ENCODE data around the gene NFATC1.
"Not testable (repeated sequence)": the region's sequence is repeated elsewhere in the genome, so short reads cannot be mapped to it uniquely, and the experiment has no call there.

NFATC1 gene

DNA sequence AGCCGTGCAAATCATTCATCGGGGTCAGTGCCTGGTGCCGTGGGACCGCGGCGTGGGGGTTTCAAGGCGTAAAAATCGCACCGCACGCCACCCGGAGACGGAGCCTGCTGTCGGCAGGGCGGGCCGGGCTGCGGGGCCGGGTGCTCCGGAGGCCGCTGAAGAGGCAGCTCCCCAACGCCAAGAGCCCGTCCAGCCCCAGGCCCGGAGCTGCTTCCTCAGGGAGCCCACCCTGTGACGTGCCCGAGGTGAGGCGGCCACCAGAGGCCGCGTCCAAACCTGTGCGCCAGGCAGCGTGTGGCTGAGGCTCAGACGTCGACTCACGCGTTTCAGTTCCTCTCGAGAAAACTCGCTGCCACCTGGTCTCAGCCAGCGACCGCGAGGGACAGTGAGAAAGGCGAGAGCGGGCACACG is 98.1 kb downstream of the NFATC1 start:
- DNase-seq = peak; percentile 8
- CTCF ChIA-PET = no interaction called here
- peaks cover 50% of the 10 kb centered on the region for H3K36me3 Mint-ChIP-seq
- peaks cover 26% of the 10 kb centered on the region for H3K9me3 Mint-ChIP-seq
- peaks cover 21% of the 10 kb centered on the region for H3K4me1 Mint-ChIP-seq
- H3K27me3 Mint-ChIP-seq = no peaks in the 10 kb centered on the region
- no peak overlapping the region for H3K4me3 Mint-ChIP-seq
- H3K27ac Mint-ChIP-seq = no peak overlapping the region

- CTCF ChIA-PET = no interaction called here
- Mint-ChIP-seq H3K4me3 (no peak overlapping the region), H3K36me3 (peaks cover 59% of the 10 kb centered on the region), H3K27me3 (no peaks in the 10 kb centered on the region), H3K9me3 (peaks cover 37% of the 10 kb centered on the region), H3K27ac (no peak overlapping the region), H3K4me1 (peaks cover 17% of the 10 kb centered on the region)
- DNase-seq = peak; percentile 15
Observed at GRCh38 chr18:79494936-79495335, 99.2 kb downstream of the NFATC1 start.

DNA sequence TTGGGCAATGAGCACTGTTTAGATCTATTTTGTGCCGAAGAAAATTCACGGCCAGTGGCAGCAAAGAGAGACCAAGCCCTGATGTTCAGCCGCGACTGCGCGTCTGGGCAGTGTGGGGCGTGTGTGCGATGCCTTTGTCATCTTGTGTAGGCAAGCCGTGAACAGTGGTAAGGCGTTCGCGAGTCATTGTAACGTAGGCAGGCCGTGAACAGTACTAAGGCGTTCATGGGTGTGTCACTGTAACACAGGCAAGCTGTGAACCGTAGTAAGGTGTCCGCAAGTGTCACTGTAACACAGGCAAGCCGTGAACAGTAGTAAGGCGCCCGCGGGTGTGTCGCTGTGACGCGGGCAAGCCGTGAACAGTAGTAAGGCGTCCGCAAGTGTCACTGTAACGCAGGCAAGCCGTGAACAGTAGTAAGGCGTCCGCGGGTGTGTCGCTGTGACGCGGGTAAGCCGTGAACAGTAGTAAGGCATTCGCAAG is 99.9 kb downstream of the NFATC1 start:
- Mint-ChIP-seq H3K4me3 (no peak overlapping the region), H3K27ac (no peak overlapping the region), H3K27me3 (no peaks in the 10 kb centered on the region), H3K36me3 (peaks cover 64% of the 10 kb centered on the region), H3K4me1 (peaks cover 17% of the 10 kb centered on the region), H3K9me3 (peaks cover 41% of the 10 kb centered on the region)
- DNase-seq = peak; percentile 5
- CTCF ChIA-PET = no interaction called here

DNA sequence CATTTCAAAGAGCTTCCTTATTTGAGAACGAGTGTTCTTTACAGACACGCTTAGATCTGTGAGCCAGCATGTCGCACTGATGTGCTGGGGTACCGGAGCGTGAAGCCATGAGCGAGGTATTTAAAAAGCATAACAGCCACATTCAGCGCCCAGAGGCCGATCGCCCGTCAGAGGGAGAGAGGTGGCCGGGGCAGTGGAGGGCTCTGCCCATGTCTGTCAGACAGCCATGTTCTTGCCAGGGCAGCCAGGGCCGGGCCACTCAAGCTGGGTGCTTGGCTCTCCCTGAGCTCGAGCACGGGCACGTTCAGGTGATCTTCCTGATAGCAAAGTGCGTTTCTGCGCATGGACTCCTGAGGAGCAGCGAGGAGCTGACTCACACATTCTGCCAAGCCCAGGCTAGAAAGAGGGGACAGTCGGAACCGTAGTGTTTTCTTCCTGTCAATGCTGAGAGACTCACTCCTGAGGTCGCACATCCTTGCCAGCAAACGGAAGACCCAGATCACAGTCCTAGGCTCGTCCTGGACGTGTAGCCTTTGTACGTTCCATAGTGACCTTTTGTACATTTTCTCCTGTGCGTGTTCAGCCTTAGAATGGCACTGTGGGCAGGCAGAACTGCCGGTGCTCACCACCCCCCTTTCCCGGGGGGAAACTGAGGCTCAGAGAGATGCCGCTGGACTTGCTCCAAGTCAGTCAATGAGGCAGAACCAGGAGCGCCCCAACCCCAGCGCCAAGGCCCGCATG is 100.7 kb downstream of the NFATC1 start:
- Mint-ChIP-seq H3K9me3 (peaks cover 41% of the 10 kb centered on the region), H3K4me1 (peaks cover 12% of the 10 kb centered on the region), H3K36me3 (peaks cover 60% of the 10 kb centered on the region), H3K27ac (no peak overlapping the region), H3K4me3 (no peak overlapping the region), H3K27me3 (no peaks in the 10 kb centered on the region)
- CTCF ChIA-PET = no interaction called here
- DNase-seq = peak; percentile 19

DNA sequence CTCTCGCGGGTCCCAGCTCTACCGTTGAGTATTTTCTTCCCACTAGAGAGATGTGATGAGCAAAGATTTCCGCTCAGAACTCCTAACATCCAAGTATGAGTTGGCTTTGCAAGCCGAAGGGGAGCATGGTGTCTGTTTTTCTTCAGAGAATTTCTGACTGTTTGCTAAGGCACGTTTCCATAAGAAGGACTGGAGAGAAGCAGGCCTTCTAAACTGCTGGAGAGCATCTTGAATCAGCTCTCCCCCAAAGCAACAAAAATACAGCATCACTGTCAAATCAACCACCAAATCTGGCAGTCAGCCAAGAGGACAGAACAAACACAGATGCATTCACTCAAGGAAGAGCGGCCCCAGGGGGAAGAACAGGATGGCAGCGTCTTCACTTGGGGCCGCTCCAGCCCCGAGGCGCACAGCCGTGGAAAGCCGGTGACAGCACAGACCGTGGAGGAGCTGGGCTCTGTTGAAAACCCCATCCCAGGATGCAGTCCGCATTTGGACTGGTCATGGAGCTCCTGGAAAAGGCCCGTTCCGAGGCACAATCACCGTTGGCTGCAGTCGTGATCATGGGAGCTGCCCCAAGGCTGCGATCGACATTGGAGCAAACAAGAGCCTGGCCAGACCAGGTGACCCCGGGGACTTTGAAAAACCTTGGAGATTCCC is 101.4 kb downstream of the NFATC1 start:
- Mint-ChIP-seq H3K4me3 (no peak overlapping the region), H3K4me1 (peaks cover 7% of the 10 kb centered on the region), H3K27ac (no peak overlapping the region), H3K9me3 (peaks cover 41% of the 10 kb centered on the region), H3K36me3 (peaks cover 57% of the 10 kb centered on the region), H3K27me3 (no peaks in the 10 kb centered on the region)
- DNase-seq = peak; percentile 11
- CTCF ChIA-PET = no interaction called here

DNA sequence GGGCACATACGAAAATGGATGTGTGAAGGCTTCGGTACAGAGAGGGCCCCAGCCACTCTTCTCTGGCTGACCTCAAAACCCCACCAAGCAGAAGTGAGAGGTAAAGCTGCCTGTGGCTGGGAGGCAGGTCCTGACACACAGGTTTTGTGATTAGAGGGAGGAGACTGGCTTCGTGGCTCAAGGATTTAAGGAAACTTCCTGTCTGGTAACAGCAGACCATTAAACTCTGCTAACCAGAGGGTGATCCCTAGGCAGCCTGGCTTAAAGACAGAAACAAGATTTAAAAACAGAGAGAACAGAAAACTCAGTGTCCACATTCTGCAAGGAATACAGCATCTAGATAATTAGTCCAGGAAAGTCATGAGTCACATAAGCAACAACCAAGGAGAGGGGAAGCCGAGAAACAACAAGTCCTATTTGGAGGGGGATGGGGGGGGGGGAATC is 101.9 kb downstream of the NFATC1 start:
- Mint-ChIP-seq H3K9me3 (peaks cover 41% of the 10 kb centered on the region), H3K36me3 (peaks cover 55% of the 10 kb centered on the region), H3K27me3 (no peaks in the 10 kb centered on the region), H3K4me1 (peaks cover 9% of the 10 kb centered on the region), H3K27ac (no peak overlapping the region), H3K4me3 (no peak overlapping the region)
- CTCF ChIA-PET = no interaction called here
- DNase-seq = no peak

DNA sequence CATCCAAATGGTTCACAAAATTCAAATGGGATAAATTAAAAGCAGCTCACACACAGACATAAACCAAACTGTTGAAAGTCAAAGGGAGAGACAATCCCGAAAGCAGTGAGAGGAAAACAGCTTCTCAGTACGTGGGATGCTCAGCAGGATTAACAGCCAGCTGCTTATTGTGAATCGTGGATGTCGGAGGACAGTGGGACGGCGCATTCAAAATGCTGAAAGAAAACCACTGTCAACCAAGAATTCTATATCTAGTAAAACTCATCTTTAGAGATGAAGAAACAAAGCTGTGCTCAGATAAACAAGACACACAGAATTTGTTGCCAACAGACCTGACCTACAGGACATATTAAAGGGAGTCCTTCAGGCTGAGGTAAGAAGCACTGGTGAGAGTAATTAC is 102.9 kb downstream of the NFATC1 start:
- peaks cover 53% of the 10 kb centered on the region for H3K36me3 Mint-ChIP-seq

DNA sequence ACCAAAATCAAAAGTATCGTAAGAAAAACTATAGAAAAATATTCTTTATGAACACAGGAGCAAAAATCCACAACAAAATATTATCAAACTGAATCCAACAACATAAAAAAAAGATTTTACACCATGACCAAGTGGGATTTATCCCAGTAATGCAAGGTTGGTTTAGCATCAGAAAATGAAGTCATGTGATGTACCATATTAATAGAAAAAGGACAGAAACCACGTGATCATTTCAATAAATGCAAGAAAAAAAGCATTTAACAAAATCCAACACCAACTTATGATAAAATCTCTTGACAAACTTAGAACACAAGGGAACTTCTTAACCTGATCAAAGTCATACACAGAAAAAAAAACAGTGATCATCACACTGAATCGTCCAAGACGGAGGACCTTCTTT is 105.3 kb downstream of the NFATC1 start:
- Mint-ChIP-seq H3K4me1 (peaks cover 23% of the 10 kb centered on the region), H3K4me3 (no peak overlapping the region), H3K36me3 (peaks cover 43% of the 10 kb centered on the region), H3K27ac (no peak overlapping the region), H3K27me3 (no peaks in the 10 kb centered on the region), H3K9me3 (peaks cover 38% of the 10 kb centered on the region)
- CTCF ChIA-PET = no interaction called here
- no peak for DNase-seq

More for the DNA sequence above, 102.9 kb downstream of the NFATC1 start:
- H3K4me3 Mint-ChIP-seq = no peak overlapping the region
- CTCF ChIA-PET = no interaction called here
- H3K27ac Mint-ChIP-seq = no peak overlapping the region
- H3K4me1 Mint-ChIP-seq = peaks cover 11% of the 10 kb centered on the region
- DNase-seq = peak; percentile 15
- no peaks in the 10 kb centered on the region for H3K27me3 Mint-ChIP-seq
- peaks cover 41% of the 10 kb centered on the region for H3K9me3 Mint-ChIP-seq

DNA sequence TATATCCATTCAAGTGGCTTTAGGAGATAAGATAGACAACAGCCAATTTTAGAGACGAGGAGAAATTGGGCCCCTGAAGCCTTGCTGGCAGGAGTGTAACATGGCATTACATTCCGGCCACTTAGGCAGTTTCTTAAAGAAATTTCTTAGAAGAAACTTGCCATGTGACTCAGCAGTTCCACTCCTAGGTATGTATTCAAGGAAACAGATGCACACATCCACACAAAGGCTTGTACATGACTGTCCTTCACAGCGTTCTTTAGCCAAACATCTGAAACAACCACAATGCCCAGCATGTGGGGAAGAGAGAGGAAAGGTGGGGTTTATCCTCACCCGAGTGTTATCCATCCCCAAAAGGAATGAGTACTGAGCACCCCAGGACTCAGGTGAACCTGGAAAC is 107.1 kb downstream of the NFATC1 start:
- H3K4me3 Mint-ChIP-seq = no peak overlapping the region
- H3K27ac Mint-ChIP-seq = no peak overlapping the region
- peaks cover 38% of the 10 kb centered on the region for H3K4me1 Mint-ChIP-seq
- peaks cover 25% of the 10 kb centered on the region for H3K9me3 Mint-ChIP-seq
- CTCF ChIA-PET = no interaction called here
- peaks cover 26% of the 10 kb centered on the region for H3K36me3 Mint-ChIP-seq
- DNase-seq = no peak
- H3K27me3 Mint-ChIP-seq = no peaks in the 10 kb centered on the region

- Mint-ChIP-seq H3K27me3 (no peaks in the 10 kb centered on the region), H3K27ac (no peak overlapping the region), H3K36me3 (peaks cover 21% of the 10 kb centered on the region), H3K4me3 (no peak overlapping the region), H3K4me1 (peaks cover 44% of the 10 kb centered on the region), H3K9me3 (peaks cover 20% of the 10 kb centered on the region)
- CTCF ChIA-PET = interaction anchor here (1.2 to 1.4 kb wide), 2 partner anchors 13 to 22 kb away, joined by 4 read pairs; no protein-coding TSS in a partner anchor
- DNase-seq = no peak
Observed at GRCh38 chr18:79503406-79503805, 107.7 kb downstream of the NFATC1 start.

DNA sequence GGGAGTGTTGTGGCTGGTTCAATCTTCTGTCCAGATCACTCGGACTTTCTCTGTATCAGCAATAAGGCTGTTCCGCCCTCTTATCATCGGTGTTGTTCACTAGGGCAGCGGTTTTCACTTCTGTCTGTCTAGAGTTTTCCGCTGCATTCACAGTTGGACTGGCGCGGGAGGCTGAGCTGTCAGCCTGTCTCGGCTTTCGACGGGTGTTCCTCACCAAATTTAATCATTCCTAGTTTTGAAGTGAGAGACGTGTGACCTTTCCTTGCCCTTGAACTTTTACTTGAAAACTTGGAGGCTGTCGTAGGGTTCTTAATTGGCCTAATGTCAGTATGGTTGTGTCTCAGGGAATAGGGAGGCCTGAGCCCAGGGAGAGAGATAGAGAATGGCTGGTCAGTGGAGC is 108.3 kb downstream of the NFATC1 start:
- no peak overlapping the region for H3K4me3 Mint-ChIP-seq
- H3K27ac Mint-ChIP-seq = no peak overlapping the region
- no peaks in the 10 kb centered on the region for H3K27me3 Mint-ChIP-seq
- peaks cover 49% of the 10 kb centered on the region for H3K4me1 Mint-ChIP-seq
- DNase-seq = peak; percentile 7
- peaks cover 17% of the 10 kb centered on the region for H3K36me3 Mint-ChIP-seq
- CTCF ChIA-PET = interaction anchor here (1.2 to 1.4 kb wide), 2 partner anchors 12 to 21 kb away, joined by 4 read pairs; no protein-coding TSS in a partner anchor
- peaks cover 13% of the 10 kb centered on the region for H3K9me3 Mint-ChIP-seq

GRCh38 chr18:79504495-79504894 is 108.8 kb downstream of the NFATC1 start:
- Mint-ChIP-seq H3K36me3 (peaks cover 12% of the 10 kb centered on the region), H3K4me1 (peaks cover 49% of the 10 kb centered on the region)
- CTCF ChIA-PET = interaction anchor here (1.2 to 1.4 kb wide), 2 partner anchors 12 to 21 kb away, joined by 4 read pairs; no protein-coding TSS in a partner anchor
- not testable (repeated sequence) for H3K27me3 Mint-ChIP-seq, H3K9me3 Mint-ChIP-seq, H3K4me3 Mint-ChIP-seq, H3K27ac Mint-ChIP-seq
- DNase-seq = peak; percentile 18

GRCh38 chr18:79505465-79505864 is 109.7 kb downstream of the NFATC1 start:
- H3K27ac Mint-ChIP-seq = peak overlapping the region; percentile 7
- DNase-seq, H3K9me3 Mint-ChIP-seq, CTCF ChIA-PET, H3K4me3 Mint-ChIP-seq, H3K27me3 Mint-ChIP-seq: not testable (repeated sequence)
- peaks cover 11% of the 10 kb centered on the region for H3K36me3 Mint-ChIP-seq
- peaks cover 49% of the 10 kb centered on the region for H3K4me1 Mint-ChIP-seq

- CTCF ChIA-PET = interaction anchor here (2.7 to 2.8 kb wide), 2 partner anchors 10 to 17 kb away, joined by 10 to 12 read pairs; no protein-coding TSS in a partner anchor
- Mint-ChIP-seq H3K4me1 (peaks cover 49% of the 10 kb centered on the region), H3K4me3 (peak overlapping the region; percentile 59), H3K27ac (peak overlapping the region; percentile 90), H3K27me3 (no peaks in the 10 kb centered on the region), H3K9me3 (no peaks in the 10 kb centered on the region), H3K36me3 (peaks cover 14% of the 10 kb centered on the region)
- no peak for DNase-seq
Observed at GRCh38 chr18:79506191-79507075, 110.7 kb downstream of the NFATC1 start.
